PC-3 (cell line): Measurements from ENCODE around the gene ATOH8. TPM values are rescaled to one million over a fixed set of nuclear protein-coding genes. Genes with fewer than 3 reads are reported as not detected.

Experiments
- ATAC-seq: fragments of 200-7000 bp; cut with Tn5 transposase; 2 replicates; pipeline ENCODE4 v1.9.1; 2020; ENCODE audit warnings: mild to moderate bottlenecking, moderate library complexity
- BruUV-seq: library from RNA; stranded (reverse); fragments of 400-500 nt; replicated peaks from 2 replicates; lab custom pipeline; 2021; lab: Mats Ljungman, UMichigan
- CTCF ChIA-PET: fragments of 300-600 bp; sonication (Branson Sonifier 250); formaldehyde crosslinking; loops from one replicate; lab custom pipeline; 2022; ENCODE audit warnings: antibody characterized with exemption; lab: Charles Lee
- POLR2A ChIA-PET: fragments of 300-600 bp; sonication (Branson Sonifier 250); formaldehyde crosslinking; loops from one replicate; lab custom pipeline; 2022; ENCODE audit warnings: antibody characterized with exemption; ENCODE audit not compliant: unreplicated experiment; lab: Charles Lee
- DNase-seq: peaks from one replicate; pipeline ENCODE4 v3.0.0-alpha.2; 2015
- H2AFZ ChIP-seq: fragments of 300-600 bp; sonication (generic); 2 replicates; pipeline ENCODE4 v1.6.0; 2016; ENCODE audit warnings: antibody characterized with exemption, low read length
- H3F3A ChIP-seq: fragments of 300-600 bp; sonication (generic); one replicate; pipeline ENCODE4 v1.6.0; 2017; ENCODE audit warnings: antibody characterized with exemption, low read length, control low read depth, mild to moderate bottlenecking; ENCODE audit not compliant: unreplicated experiment
- H3K27ac ChIP-seq: fragments of 300-600 bp; sonication (generic); 2 replicates; pipeline ENCODE4 v1.5.1; 2016; ENCODE audit warnings: mild to moderate bottlenecking, low read length
- H3K27me3 ChIP-seq: fragments of 300-600 bp; sonication (generic); 2 replicates; pipeline ENCODE4 v1.6.1; 2016; ENCODE audit warnings: low read length, mixed read lengths
- H3K36me3 ChIP-seq: fragments of 300-600 bp; sonication (generic); 2 replicates; pipeline ENCODE4 v1.6.1; 2016; ENCODE audit warnings: low read depth, mixed run types, low read length, mixed read lengths
- H3K4me1 ChIP-seq: fragments of 300-600 bp; sonication (generic); 2 replicates; pipeline ENCODE4 v1.5.1; 2016; ENCODE audit warnings: low read length; ENCODE audit not compliant: insufficient read depth
- H3K4me2 ChIP-seq: fragments of 300-600 bp; sonication (generic); 2 replicates; pipeline ENCODE4 v1.6.0; 2016; ENCODE audit warnings: low read length
- H3K4me3 ChIP-seq: fragments of 300-600 bp; sonication (generic); 2 replicates; pipeline ENCODE4 v1.5.1; 2016; ENCODE audit warnings: mild to moderate bottlenecking, low read length, mixed read lengths
- H3K79me2 ChIP-seq: fragments of 300-600 bp; sonication (generic); 2 replicates; pipeline ENCODE4 v1.6.1; 2017; ENCODE audit warnings: low read length, mixed read lengths
- H3K9ac ChIP-seq: fragments of 300-600 bp; sonication (generic); 2 replicates; pipeline ENCODE4 v1.6.0; 2016; ENCODE audit warnings: mild to moderate bottlenecking, low read length
- H3K9me2 ChIP-seq: fragments of 300-600 bp; sonication (generic); replicated peaks from 2 replicates; pipeline ENCODE4 v1.6.1; 2016; ENCODE audit warnings: mixed run types, low read length, mixed read lengths
- H3K9me3 ChIP-seq: fragments of 300-600 bp; sonication (generic); 2 replicates; pipeline ENCODE4 v1.6.1; 2016; ENCODE audit warnings: low read length, mixed read lengths
- H4K20me1 ChIP-seq: fragments of 300-600 bp; sonication (generic); 2 replicates; pipeline ENCODE4 v1.6.1; 2016; ENCODE audit warnings: low read length, mixed read lengths
- CTCF ChIP-seq: fragments of 300-600 bp; sonication (generic); conservative IDR thresholded peaks from 2 replicates; pipeline ENCODE4 v1.5.1; 2017; ENCODE audit warnings: antibody characterized with exemption, low read depth, mild to moderate bottlenecking, low read length
- EZH2 ChIP-seq: fragments of 300-600 bp; sonication (generic); IDR thresholded peaks from one replicate; pipeline ENCODE4 v1.6.1; 2017; ENCODE audit warnings: antibody characterized with exemption, mild to moderate bottlenecking, low read length; ENCODE audit not compliant: unreplicated experiment
- EZH2phosphoT487 ChIP-seq: fragments of 300-600 bp; sonication (generic); IDR thresholded peaks from 2 replicates; pipeline ENCODE4 v1.6.1; 2018; ENCODE audit warnings: mild to moderate bottlenecking, antibody characterized with exemption, low read length, borderline replicate concordance
- intact Hi-C: fragments of 100-400 bp; cut with micrococcal nuclease; formaldehyde crosslinking; loops from 2 replicates; pipeline ENCODE4 v1.9.0; 2023
- total RNA-seq: library from RNA; depleted of rRNA; stranded (reverse); fragments of >200 nt; gene quantifications from 2 replicates; pipeline ENCODE4 v1.2.3, GENCODE V29; 2014

Gene ATOH8
- total RNA-seq, 1 experiment from 2014 or later, result 0.04 TPM

DNA sequence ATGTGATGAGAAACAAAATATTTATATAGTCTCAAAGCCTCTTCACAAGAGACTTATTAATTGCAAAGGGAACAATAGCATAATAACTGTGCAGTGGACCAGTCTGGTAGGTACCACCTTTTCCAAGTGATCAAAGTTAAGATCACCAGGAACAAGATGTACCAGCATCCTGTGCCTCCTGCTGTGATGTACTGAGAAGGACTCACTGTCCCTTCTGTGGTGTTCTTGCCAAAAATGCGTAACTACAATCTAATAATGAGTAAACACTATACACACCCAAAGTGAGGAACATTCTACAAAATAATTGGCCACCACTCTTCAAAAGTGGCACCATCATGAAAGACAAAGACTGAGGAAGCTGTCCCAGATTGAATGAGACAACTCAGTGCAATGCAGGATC, 45.1 kb upstream of the ATOH8 start:
- Histone ChIP-seq H3K4me2 (no peak overlapping the region), H3K27me3 (no peaks in the 10 kb centered on the region), H3K4me3 (no peak overlapping the region), H3K79me2 (no peaks in the 10 kb centered on the region), H3K9ac (no peak overlapping the region), H3K9me3 (no peaks in the 10 kb centered on the region), H3K27ac (no peak overlapping the region), H3K9me2 (no peaks in the 10 kb centered on the region), H3F3A (no peaks in the 10 kb centered on the region), H2AFZ (no peak overlapping the region), H3K4me1 (peaks cover 30% of the 10 kb centered on the region), H4K20me1 (no peaks in the 10 kb centered on the region), H3K36me3 (no peaks in the 10 kb centered on the region)
- ATAC-seq (no peak), DNase-seq (no peak)
- no TSS peak for BruUV-seq
- intact Hi-C loops, result no loop called here
- TF ChIP-seq CTCF (no peak), EZH2phosphoT487 (no peak), EZH2 (no peak)
- POLR2A ChIA-PET, result no interaction called here
- CTCF ChIA-PET, result no interaction called here

GRCh38 chr2:85709401-85709811, 44.4 kb upstream of the ATOH8 start:
- no TSS peak for BruUV-seq
- H3K4me3 ChIP-seq, result no peak overlapping the region
- H3K4me2 ChIP-seq, result no peak overlapping the region
- H3K4me1 ChIP-seq, result peaks cover 31% of the 10 kb centered on the region
- CTCF ChIA-PET, result no interaction called here
- no peak overlapping the region for H2AFZ ChIP-seq
- intact Hi-C loops, result no loop called here
- no peaks in the 10 kb centered on the region for H3K9me3 ChIP-seq
- POLR2A ChIA-PET, result interaction anchor here (0.6 kb wide), 1 partner anchor 104 kb away, joined by 3 read pairs; no protein-coding TSS in a partner anchor
- H3K9ac ChIP-seq, result no peak overlapping the region
- ATAC-seq, result no peak
- no peaks in the 10 kb centered on the region for H3F3A ChIP-seq
- H3K27me3 ChIP-seq, result no peaks in the 10 kb centered on the region
- no peak for DNase-seq
- H3K36me3 ChIP-seq, result no peaks in the 10 kb centered on the region
- no peaks in the 10 kb centered on the region for H3K79me2 ChIP-seq
- H3K27ac ChIP-seq, result no peak overlapping the region
- H4K20me1 ChIP-seq, result no peaks in the 10 kb centered on the region
- no peak for TF ChIP-seq EZH2
- TF ChIP-seq CTCF, result no peak
- TF ChIP-seq EZH2phosphoT487, result no peak
- H3K9me2 ChIP-seq, result no peaks in the 10 kb centered on the region

GRCh38 chr2:85710687-85711577, 42.9 kb upstream of the ATOH8 start:
- no peaks in the 10 kb centered on the region for H3F3A ChIP-seq
- DNase-seq (no peak), ATAC-seq (no peak)
- ChIA-PET CTCF (no interaction called here), POLR2A (no interaction called here)
- H2AFZ ChIP-seq, result no peak overlapping the region
- no peak overlapping the region for H3K4me3 ChIP-seq
- intact Hi-C loops, result no loop called here
- no peaks in the 10 kb centered on the region for H4K20me1 ChIP-seq
- H3K27me3 ChIP-seq, result no peaks in the 10 kb centered on the region
- H3K4me1 ChIP-seq, result peaks cover 21% of the 10 kb centered on the region
- H3K36me3 ChIP-seq, result no peaks in the 10 kb centered on the region
- no peak overlapping the region for H3K9ac ChIP-seq
- no peaks in the 10 kb centered on the region for H3K9me3 ChIP-seq
- no peaks in the 10 kb centered on the region for H3K9me2 ChIP-seq
- no peak overlapping the region for H3K4me2 ChIP-seq
- no peaks in the 10 kb centered on the region for H3K79me2 ChIP-seq
- no TSS peak for BruUV-seq
- H3K27ac ChIP-seq, result no peak overlapping the region
- no peak for TF ChIP-seq EZH2
